ENCODE results near the gene PEX26. TPM values are rescaled to one million over a fixed set of nuclear protein-coding genes. Genes with fewer than 3 reads are reported as not detected.

Gene PEX26
- total and polyA plus RNA-seq, 2 donors (not counting 3 experiments of a cell fraction or from before 2014, with no cell fraction given), result 25.6 to 44.4 TPM

DNA sequence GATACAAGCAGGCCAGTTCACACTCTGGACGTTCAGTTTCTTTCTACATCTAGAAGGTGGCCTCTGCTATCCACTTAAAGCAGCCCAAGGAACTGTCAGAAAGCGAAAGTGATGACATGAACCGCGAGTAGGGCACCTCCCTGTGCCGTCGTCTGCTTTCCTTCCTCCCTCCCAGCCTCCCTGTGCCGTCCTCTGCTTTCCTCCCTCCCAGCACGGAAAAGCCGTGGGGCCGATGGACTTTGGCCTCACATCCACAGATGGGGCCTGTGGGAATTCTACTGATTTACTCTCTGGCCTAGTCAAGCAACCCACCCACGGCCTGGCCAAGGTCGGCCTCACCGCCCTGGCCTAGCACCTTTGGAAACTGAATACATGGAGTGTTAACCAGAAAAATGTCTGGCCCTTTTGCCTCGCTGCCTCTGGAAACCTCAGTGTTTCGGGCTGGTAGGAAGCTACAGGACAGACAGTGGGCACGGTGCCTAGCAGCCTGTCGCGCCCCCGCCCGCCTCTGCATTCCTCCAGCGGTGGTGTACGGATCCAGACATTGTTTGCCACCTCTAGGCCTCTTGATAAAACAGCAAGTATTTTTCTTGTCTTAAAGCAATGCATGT, 14.2 kb downstream of the PEX26 start:
- Histone ChIP-seq H3K4me3 (replicated peaks in 1 of 3; ENCODE audit: insufficient read depth in 1 of 3, low read depth in 1 of 3, low read length in 3 of 3) (peak overlapping the region; percentile 9 to 44 (median 21)), H3K4me2 (ENCODE audit: insufficient read depth, low read length) (peak overlapping the region; percentile 61), H3K79me2 (ENCODE audit: control insufficient read depth, insufficient read depth, low read length) (peaks cover 2% of the 10 kb centered on the region), H2AFZ (ENCODE audit: low read depth, low read length) (peak overlapping the region; percentile 89), H3K9me3 (replicated peaks; ENCODE audit: control insufficient read depth, insufficient read depth, low read length) (no peaks in the 10 kb centered on the region), H3K9me1 (replicated peaks; ENCODE audit: control insufficient read depth, extremely low read depth, insufficient read depth, low read length) (no peaks in the 10 kb centered on the region), H3K36me3 (ENCODE audit: control insufficient read depth in 2 of 2, extremely low read depth in 1 of 2, insufficient read depth in 2 of 2, low read length in 2 of 2) (peaks cover 0 to 20% of the 10 kb centered on the region in 2 experiments), H3K9ac (replicated peaks; ENCODE audit: extremely low read depth, insufficient read depth, low read length) (peak overlapping the region; percentile 87), H3K27me3 (ENCODE audit: control insufficient read depth in 2 of 2, insufficient read depth in 2 of 2, low read length in 2 of 2) (no peaks in the 10 kb centered on the region), H3K4me1 (ENCODE audit: control insufficient read depth, extremely low read depth, insufficient read depth, low read length) (peaks cover 14% of the 10 kb centered on the region), H4K20me1 (replicated peaks; ENCODE audit: control insufficient read depth, extremely low read depth, insufficient read depth, low read length) (no peaks in the 10 kb centered on the region), H3K27ac (ENCODE audit: insufficient read depth, low read depth, low read length) (peak overlapping the region; percentile 92)
- dilution Hi-C loops (cut with MboI; ENCODE audit: extremely low pct_ligation_motif_present, low sequenced_read_pairs), result no loop called here
- BruUV-seq (replicated peaks), result no TSS peak
- TF ChIP-seq, protein P1, sequence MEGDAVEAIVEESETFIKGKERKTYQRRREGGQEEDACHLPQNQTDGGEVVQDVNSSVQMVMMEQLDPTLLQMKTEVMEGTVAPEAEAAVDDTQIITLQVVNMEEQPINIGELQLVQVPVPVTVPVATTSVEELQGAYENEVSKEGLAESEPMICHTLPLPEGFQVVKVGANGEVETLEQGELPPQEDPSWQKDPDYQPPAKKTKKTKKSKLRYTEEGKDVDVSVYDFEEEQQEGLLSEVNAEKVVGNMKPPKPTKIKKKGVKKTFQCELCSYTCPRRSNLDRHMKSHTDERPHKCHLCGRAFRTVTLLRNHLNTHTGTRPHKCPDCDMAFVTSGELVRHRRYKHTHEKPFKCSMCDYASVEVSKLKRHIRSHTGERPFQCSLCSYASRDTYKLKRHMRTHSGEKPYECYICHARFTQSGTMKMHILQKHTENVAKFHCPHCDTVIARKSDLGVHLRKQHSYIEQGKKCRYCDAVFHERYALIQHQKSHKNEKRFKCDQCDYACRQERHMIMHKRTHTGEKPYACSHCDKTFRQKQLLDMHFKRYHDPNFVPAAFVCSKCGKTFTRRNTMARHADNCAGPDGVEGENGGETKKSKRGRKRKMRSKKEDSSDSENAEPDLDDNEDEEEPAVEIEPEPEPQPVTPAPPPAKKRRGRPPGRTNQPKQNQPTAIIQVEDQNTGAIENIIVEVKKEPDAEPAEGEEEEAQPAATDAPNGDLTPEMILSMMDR (IDR thresholded peaks at IDR 0.05; ENCODE audit: extremely low read depth in 1 of 2, insufficient read depth in 1 of 2, low read depth in 1 of 2, low read length in 2 of 2), result peak; percentile 15 to 17
- peak; percentile 37 for TF ChIP-seq POLR2A (IDR thresholded peaks at IDR 0.05; ENCODE audit: low read depth, low read length)
- no peak for TF ChIP-seq POLR2AphosphoS5 (IDR thresholded peaks at IDR 0.05; ENCODE audit: insufficient read depth, low read depth, low read length)
- DNase-seq (ENCODE audit: low read depth, low spot score) (peak; percentile 89), FAIRE-seq (peak; percentile 96)
- intact Hi-C loops (cut with micrococcal nuclease), result loop anchor here (2.0 to 5.0 kb wide), 3 partner anchors 45 to 260 kb away; no protein-coding TSS in a partner anchor
- ChIA-PET POLR2A (no interaction called here), CTCF (interaction anchor here (0.8 to 5.3 kb wide), 5 partner anchors 15 to 350 kb away, joined by 3 to 41 read pairs (median 3); partner anchors contain the start of genes PEX26 and TUBA8)

GRCh38 chr22:18093661-18094060, 15.9 kb downstream of the PEX26 start:
- TF ChIP-seq, protein P1 (IDR thresholded peaks at IDR 0.05; ENCODE audit: extremely low read depth in 1 of 2, insufficient read depth in 1 of 2, low read depth in 1 of 2, low read length in 2 of 2), result no peak
- TF ChIP-seq JUN (IDR thresholded peaks at IDR 0.05; ENCODE audit: borderline replicate concordance, insufficient read depth, insufficient read length, low read depth) (no peak), POLR2AphosphoS5 (IDR thresholded peaks at IDR 0.05; ENCODE audit: insufficient read depth, low read depth, low read length) (no peak), GATA2 (IDR thresholded peaks at IDR 0.05; ENCODE audit: insufficient read depth, insufficient read length, low read depth, low read length) (no peak), EZH2 (IDR thresholded peaks at IDR 0.05; ENCODE audit: borderline replicate concordance, low read depth, low read length, severe bottlenecking) (no peak), MAX (IDR thresholded peaks at IDR 0.05; ENCODE audit: insufficient read depth, insufficient read length) (no peak), POLR2A (IDR thresholded peaks at IDR 0.05; ENCODE audit: low read depth, low read length) (no peak), MYC (IDR thresholded peaks at IDR 0.05; ENCODE audit: low read depth, low read length) (no peak), FOS (IDR thresholded peaks at IDR 0.05; ENCODE audit: borderline replicate concordance, insufficient read depth, low read length) (no peak)
- H3K4me1 ChIP-seq (ENCODE audit: control insufficient read depth, extremely low read depth, insufficient read depth, low read length), result peaks cover 14% of the 10 kb centered on the region

More at GRCh38 chr22:18093661-18094060, 15.9 kb downstream of the PEX26 start:
- Histone ChIP-seq H3K79me2 (ENCODE audit: control insufficient read depth, insufficient read depth, low read length) (peaks cover 2% of the 10 kb centered on the region), H3K27me3 (ENCODE audit: control insufficient read depth in 2 of 2, insufficient read depth in 2 of 2, low read length in 2 of 2) (no peaks in the 10 kb centered on the region), H3K9me1 (replicated peaks; ENCODE audit: control insufficient read depth, extremely low read depth, insufficient read depth, low read length) (no peaks in the 10 kb centered on the region), H3K9me3 (replicated peaks; ENCODE audit: control insufficient read depth, insufficient read depth, low read length) (no peaks in the 10 kb centered on the region), H3K36me3 (ENCODE audit: control insufficient read depth in 2 of 2, extremely low read depth in 1 of 2, insufficient read depth in 2 of 2, low read length in 2 of 2) (peaks cover 0 to 7% of the 10 kb centered on the region in 2 experiments), H3K4me3 (replicated peaks in 1 of 3; ENCODE audit: insufficient read depth in 1 of 3, low read depth in 1 of 3, low read length in 3 of 3) (no peak overlapping the region), H3K27ac (ENCODE audit: insufficient read depth, low read depth, low read length) (no peak overlapping the region), H3K4me2 (ENCODE audit: insufficient read depth, low read length) (no peak overlapping the region), H2AFZ (ENCODE audit: low read depth, low read length) (no peak overlapping the region), H3K9ac (replicated peaks; ENCODE audit: extremely low read depth, insufficient read depth, low read length) (no peak overlapping the region), H4K20me1 (replicated peaks; ENCODE audit: control insufficient read depth, extremely low read depth, insufficient read depth, low read length) (no peaks in the 10 kb centered on the region)
- no TSS peak for BruUV-seq (replicated peaks)
- intact Hi-C loops (cut with micrococcal nuclease), result loop anchor here (2.0 to 5.0 kb wide), 3 partner anchors 44 to 261 kb away; no protein-coding TSS in a partner anchor
- FAIRE-seq (no peak), DNase-seq (ENCODE audit: low read depth, low spot score) (no peak)
- POLR2A ChIA-PET, result no interaction called here
- CTCF ChIA-PET, result interaction anchor here (0.7 to 5.3 kb wide), 2 partner anchors 10 to 16 kb away, joined by 3 to 41 read pairs; partner anchors contain the start of gene PEX26
- dilution Hi-C loops (cut with MboI; ENCODE audit: extremely low pct_ligation_motif_present, low sequenced_read_pairs), result no loop called here

Data from endothelial cell of umbilical vein (primary cell).